ENCODE data around the gene ARHGEF17. TPM values are rescaled to one million over a fixed set of nuclear protein-coding genes. Genes with fewer than 3 reads are reported as not detected.

The ARHGEF17 gene
- total and polyA plus RNA-seq, 4 experiments from 2014 or later: 0.23 TPM; not detected in 3

- CTCF ChIA-PET (ENCODE audit: partially characterized antibody): interaction anchor here (2.1 to 2.4 kb wide), 2 partner anchors 9 to 21 kb away, joined by 6 read pairs; no protein-coding TSS in a partner anchor
- H3K27ac Mint-ChIP-seq: no peak overlapping the region
Measured at GRCh38 chr11:73316422-73316821, 8.3 kb downstream of the ARHGEF17 start.

GRCh38 chr11:73317373-73317772 lies 9.3 kb downstream of the ARHGEF17 start:
- H3K27me3 Mint-ChIP-seq: peaks cover 0 to 2% of the 10 kb centered on the region in 2 donors

More at GRCh38 chr11:73316422-73316821, 8.3 kb downstream of the ARHGEF17 start:
- no peaks in the 10 kb centered on the region for H3K27me3 ChIP-seq (ENCODE audit: insufficient read depth, low read length)
- no peak overlapping the region for H3K4me3 ChIP-seq (ENCODE audit: low read length in 2 of 2)
- POLR2A ChIA-PET (ENCODE audit: partially characterized antibody): no interaction called here
- DNase-seq: no peak
- H3K9me3 Mint-ChIP-seq: no peaks in the 10 kb centered on the region
- no peaks in the 10 kb centered on the region for H3K9me3 ChIP-seq (ENCODE audit: control insufficient read depth in 1 of 2, low read length in 2 of 2)
- peaks cover 5% of the 10 kb centered on the region for H3K4me1 ChIP-seq (ENCODE audit: insufficient read depth, low read length)
- H3K4me3 Mint-ChIP-seq: no peak overlapping the region
- peaks cover 2% of the 10 kb centered on the region in 2 donors for H3K27me3 Mint-ChIP-seq
- no peaks in the 10 kb centered on the region for H3K36me3 Mint-ChIP-seq
- no peaks in the 10 kb centered on the region for H3K36me3 ChIP-seq (ENCODE audit: insufficient read depth, low read length)
- H3K4me1 Mint-ChIP-seq: peaks cover 0 to 9% (median under 1%) of the 10 kb centered on the region in 4 donors
- H3K27ac ChIP-seq (ENCODE audit: low read depth, low read length): no peak overlapping the region
- intact Hi-C loops (cut with micrococcal nuclease): no loop called here

DNA sequence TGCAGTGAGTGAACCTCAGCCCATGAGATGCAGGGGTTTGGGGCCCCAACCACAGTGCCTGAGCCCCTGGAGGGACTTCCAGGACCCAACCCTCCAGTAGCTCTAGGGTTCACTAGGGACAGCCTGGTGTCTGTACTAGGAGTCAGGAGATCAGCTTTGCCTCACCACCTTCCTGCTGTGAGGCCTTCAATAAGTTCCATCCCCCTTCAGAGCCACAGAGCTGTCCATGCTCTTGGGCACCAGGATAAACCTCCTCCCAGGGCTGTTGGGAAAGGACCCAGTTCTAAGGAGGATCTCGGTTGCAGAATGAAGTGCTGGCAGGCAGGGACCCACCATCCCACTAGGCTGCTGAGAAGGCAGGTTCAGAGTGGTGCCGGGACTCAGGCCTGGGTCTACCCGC lies 9.7 kb downstream of the ARHGEF17 start:
- no peaks in the 10 kb centered on the region for H3K36me3 Mint-ChIP-seq
- POLR2A ChIA-PET (ENCODE audit: partially characterized antibody): no interaction called here
- H3K9me3 Mint-ChIP-seq: no peaks in the 10 kb centered on the region
- peaks cover 0 to 2% of the 10 kb centered on the region in 2 donors for H3K27me3 Mint-ChIP-seq
- peaks cover 2 to 6% (median 5%) of the 10 kb centered on the region in 4 donors for H3K4me1 Mint-ChIP-seq
- Histone ChIP-seq H3K27me3 (ENCODE audit: insufficient read depth, low read length) (no peaks in the 10 kb centered on the region), H3K36me3 (ENCODE audit: insufficient read depth, low read length) (no peaks in the 10 kb centered on the region), H3K4me3 (ENCODE audit: low read length in 2 of 2) (no peak overlapping the region), H3K27ac (ENCODE audit: low read depth, low read length) (no peak overlapping the region), H3K9me3 (ENCODE audit: control insufficient read depth in 1 of 2, low read length in 2 of 2) (no peaks in the 10 kb centered on the region), H3K4me1 (ENCODE audit: insufficient read depth, low read length) (peaks cover 8% of the 10 kb centered on the region)
- H3K27ac Mint-ChIP-seq: no peak overlapping the region
- no peak for DNase-seq
- H3K4me3 Mint-ChIP-seq: no peak overlapping the region
- intact Hi-C loops (cut with micrococcal nuclease): no loop called here
- CTCF ChIA-PET (ENCODE audit: partially characterized antibody): interaction anchor here (2.1 kb wide), 1 partner anchor 19 kb away, joined by 6 read pairs; no protein-coding TSS in a partner anchor

More at GRCh38 chr11:73317373-73317772, 9.3 kb downstream of the ARHGEF17 start:
- Histone ChIP-seq H3K27me3 (ENCODE audit: insufficient read depth, low read length) (no peaks in the 10 kb centered on the region), H3K27ac (ENCODE audit: low read depth, low read length) (no peak overlapping the region), H3K9me3 (ENCODE audit: control insufficient read depth in 1 of 2, low read length in 2 of 2) (no peaks in the 10 kb centered on the region), H3K36me3 (ENCODE audit: insufficient read depth, low read length) (no peaks in the 10 kb centered on the region), H3K4me3 (ENCODE audit: low read length in 2 of 2) (no peak overlapping the region), H3K4me1 (ENCODE audit: insufficient read depth, low read length) (peaks cover 8% of the 10 kb centered on the region)
- no peaks in the 10 kb centered on the region for H3K9me3 Mint-ChIP-seq
- H3K36me3 Mint-ChIP-seq: no peaks in the 10 kb centered on the region
- H3K27ac Mint-ChIP-seq: peak overlapping the region in 1 of 7 donors; percentile 35
- no peak overlapping the region for H3K4me3 Mint-ChIP-seq
- ChIA-PET CTCF (ENCODE audit: partially characterized antibody) (interaction anchor here (0.6 to 2.1 kb wide), 2 partner anchors 20 to 77 kb away, joined by 3 to 6 read pairs; no protein-coding TSS in a partner anchor), POLR2A (ENCODE audit: partially characterized antibody) (no interaction called here)
- intact Hi-C loops (cut with micrococcal nuclease): no loop called here
- DNase-seq: no peak
- H3K4me1 Mint-ChIP-seq: peaks cover 2 to 6% (median 5%) of the 10 kb centered on the region in 4 donors

- Mint-ChIP-seq H3K9me3 (no peaks in the 10 kb centered on the region), H3K36me3 (no peaks in the 10 kb centered on the region), H3K27me3 (peaks cover 0 to 2% of the 10 kb centered on the region in 2 donors), H3K4me3 (no peak overlapping the region), H3K27ac (no peak overlapping the region), H3K4me1 (peaks cover 2 to 6% (median 5%) of the 10 kb centered on the region in 4 donors)
- H3K27me3 ChIP-seq (ENCODE audit: insufficient read depth, low read length): no peaks in the 10 kb centered on the region
- intact Hi-C loops (cut with micrococcal nuclease): no loop called here
- peaks cover 7% of the 10 kb centered on the region for H3K4me1 ChIP-seq (ENCODE audit: insufficient read depth, low read length)
- H3K36me3 ChIP-seq (ENCODE audit: insufficient read depth, low read length): no peaks in the 10 kb centered on the region
- POLR2A ChIA-PET (ENCODE audit: partially characterized antibody): no interaction called here
- CTCF ChIA-PET (ENCODE audit: partially characterized antibody): interaction anchor here (0.9 kb wide), 1 partner anchor 17 kb away, joined by 3 read pairs; no protein-coding TSS in a partner anchor
- no peaks in the 10 kb centered on the region for H3K9me3 ChIP-seq (ENCODE audit: control insufficient read depth in 1 of 2, low read length in 2 of 2)
- H3K4me3 ChIP-seq (ENCODE audit: low read length in 2 of 2): no peak overlapping the region
- no peak overlapping the region for H3K27ac ChIP-seq (ENCODE audit: low read depth, low read length)
- no peak for DNase-seq
Measured at GRCh38 chr11:73318501-73319011, 10.5 kb downstream of the ARHGEF17 start.

DNA sequence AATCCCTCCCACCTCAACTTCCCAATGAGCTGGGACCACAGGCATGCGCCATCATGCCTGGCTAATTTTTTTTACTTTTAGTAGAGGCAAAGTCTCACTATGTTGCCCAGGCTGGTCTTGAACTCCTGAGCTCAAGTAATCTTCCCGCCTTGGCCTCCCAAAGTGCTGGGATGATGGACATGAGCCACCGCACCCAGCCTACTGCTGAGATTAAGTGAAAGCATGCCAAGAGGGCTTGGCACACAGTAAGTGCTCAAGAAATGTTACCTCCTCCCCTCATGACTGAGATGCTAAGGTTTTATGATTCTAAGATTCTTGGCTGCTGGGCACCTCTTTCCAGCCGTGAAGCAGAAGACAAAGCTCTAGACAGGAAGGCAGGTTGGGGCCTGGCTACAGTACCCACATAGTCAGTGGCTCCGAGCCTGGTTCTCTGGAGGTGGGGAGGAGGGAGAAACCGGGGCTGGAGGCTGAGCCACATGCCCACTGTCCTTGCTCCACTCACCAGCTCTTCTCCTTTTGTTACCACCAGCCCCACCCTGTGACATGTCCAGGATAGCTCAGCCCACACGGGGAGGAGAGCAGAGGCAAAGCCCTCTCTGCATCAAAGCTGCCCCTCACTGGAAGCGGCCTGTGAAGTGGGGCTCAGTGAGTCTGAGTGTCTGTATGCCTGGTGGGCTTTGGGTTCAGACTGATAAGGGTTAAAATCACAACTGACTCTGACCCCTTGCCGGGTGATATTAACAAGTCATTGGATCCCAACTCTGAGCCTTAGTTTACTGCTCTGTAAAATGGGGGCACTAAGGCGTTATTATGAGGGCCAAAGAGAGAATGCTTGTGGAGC lies 12.9 kb downstream of the ARHGEF17 start:
- peaks cover 4% of the 10 kb centered on the region for H3K4me1 ChIP-seq (ENCODE audit: insufficient read depth, low read length)
- H3K4me3 ChIP-seq (ENCODE audit: low read length in 2 of 2): no peak overlapping the region
- no peaks in the 10 kb centered on the region for H3K36me3 ChIP-seq (ENCODE audit: insufficient read depth, low read length)
- CTCF ChIA-PET (ENCODE audit: partially characterized antibody): interaction anchor here (0.6 to 4.8 kb wide), 4 partner anchors 14 to 137 kb away, joined by 3 to 32 read pairs (median 5); no protein-coding TSS in a partner anchor
- Mint-ChIP-seq H3K4me3 (no peak overlapping the region), H3K27ac (peak overlapping the region in 1 of 7 donors; percentile 56), H3K36me3 (no peaks in the 10 kb centered on the region), H3K4me1 (peaks cover 0 to 6% (median 3%) of the 10 kb centered on the region in 4 donors), H3K27me3 (peaks cover 0 to 2% of the 10 kb centered on the region in 2 donors), H3K9me3 (no peaks in the 10 kb centered on the region)
- no peak for DNase-seq
- POLR2A ChIA-PET (ENCODE audit: partially characterized antibody): no interaction called here
- no peaks in the 10 kb centered on the region for H3K9me3 ChIP-seq (ENCODE audit: control insufficient read depth in 1 of 2, low read length in 2 of 2)
- H3K27ac ChIP-seq (ENCODE audit: low read depth, low read length): no peak overlapping the region
- H3K27me3 ChIP-seq (ENCODE audit: insufficient read depth, low read length): no peaks in the 10 kb centered on the region
- intact Hi-C loops (cut with micrococcal nuclease): no loop called here

DNA sequence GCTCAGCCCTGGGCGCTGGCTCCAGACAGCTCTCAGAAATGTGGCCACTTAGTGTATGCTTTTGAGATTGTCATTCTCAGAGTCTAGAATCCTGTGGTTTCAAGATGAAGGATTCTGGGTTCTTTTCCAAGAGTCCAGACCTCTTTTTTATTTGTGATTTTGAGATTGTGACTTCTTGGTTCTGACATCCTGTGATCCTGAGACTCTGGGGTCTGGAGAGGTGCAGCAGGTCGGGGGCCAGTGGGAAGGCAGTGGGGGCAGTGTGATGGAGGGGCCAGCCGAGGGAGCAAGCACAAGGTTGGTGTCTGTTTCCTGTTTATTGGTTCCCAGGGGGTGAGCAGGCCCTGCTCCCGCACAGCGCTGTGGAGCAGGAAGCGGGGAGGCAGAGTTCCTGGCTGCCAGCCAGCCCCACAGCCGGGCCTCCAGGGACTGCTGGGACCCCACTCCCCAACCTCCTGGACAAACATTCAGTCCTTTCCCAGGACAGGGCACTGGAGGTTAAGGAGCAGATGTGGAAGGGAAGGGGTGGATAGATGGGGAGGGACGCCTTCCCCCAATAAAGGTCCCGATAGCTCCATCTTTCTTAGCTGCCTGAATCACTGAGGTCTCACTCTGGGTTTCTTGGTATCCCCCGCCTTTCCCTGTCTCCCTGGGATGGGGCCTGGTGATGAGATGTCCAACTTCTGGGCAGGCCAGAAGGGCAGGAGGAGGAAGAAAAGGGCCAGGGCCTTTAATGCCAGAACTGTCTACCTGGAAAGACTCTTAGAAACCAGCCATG lies 13.7 kb downstream of the ARHGEF17 start:
- DNase-seq: no peak
- Mint-ChIP-seq H3K4me3 (no peak overlapping the region), H3K27ac (peak overlapping the region in 4 of 7 donors; percentile 46 to 70 (median 62)), H3K27me3 (no peaks in the 10 kb centered on the region), H3K36me3 (no peaks in the 10 kb centered on the region), H3K4me1 (peaks cover 0 to 6% (median 3%) of the 10 kb centered on the region in 4 donors), H3K9me3 (no peaks in the 10 kb centered on the region)
- ChIA-PET POLR2A (ENCODE audit: partially characterized antibody) (no interaction called here), CTCF (ENCODE audit: partially characterized antibody) (interaction anchor here (1.5 to 4.8 kb wide), 2 partner anchors 13 to 27 kb away, joined by 3 to 32 read pairs; no protein-coding TSS in a partner anchor)
- Histone ChIP-seq H3K36me3 (ENCODE audit: insufficient read depth, low read length) (no peaks in the 10 kb centered on the region), H3K4me1 (ENCODE audit: insufficient read depth, low read length) (peaks cover 4% of the 10 kb centered on the region), H3K27ac (ENCODE audit: low read depth, low read length) (no peak overlapping the region), H3K9me3 (ENCODE audit: control insufficient read depth in 1 of 2, low read length in 2 of 2) (no peaks in the 10 kb centered on the region), H3K4me3 (ENCODE audit: low read length in 2 of 2) (no peak overlapping the region), H3K27me3 (ENCODE audit: insufficient read depth, low read length) (no peaks in the 10 kb centered on the region)
- intact Hi-C loops (cut with micrococcal nuclease): no loop called here
